MV-4-11 (cell line): Measurements from ENCODE around the gene MRTFB.

Experiments
- DNase-seq: peaks from one replicate; lab custom pipeline; 2025; lab: John Stamatoyannopoulos, UW

MRTFB gene

GRCh38 chr16:14238756-14239155, 167.6 kb downstream of the MRTFB start:
- no peak for DNase-seq

GRCh38 chr16:14239791-14240190, 168.7 kb downstream of the MRTFB start:
- DNase-seq, result no peak

GRCh38 chr16:14240219-14240843, 169.2 kb downstream of the MRTFB start:
- DNase-seq, result peak; percentile 11

- DNase-seq, result no peak
Measured at GRCh38 chr16:14240964-14241363, 169.8 kb downstream of the MRTFB start.

GRCh38 chr16:14241631-14242030, 170.5 kb downstream of the MRTFB start:
- DNase-seq, result no peak

GRCh38 chr16:14242769-14243168, 171.7 kb downstream of the MRTFB start:
- no peak for DNase-seq

- no peak for DNase-seq
Measured at GRCh38 chr16:14244196-14245010, 173.3 kb downstream of the MRTFB start.

GRCh38 chr16:14248791-14249190, 177.7 kb downstream of the MRTFB start:
- DNase-seq, result no peak

GRCh38 chr16:14249291-14250032, 178.3 kb downstream of the MRTFB start:
- DNase-seq, result peak; percentile 25

- no peak for DNase-seq
Measured at GRCh38 chr16:14251419-14251818, 180.3 kb downstream of the MRTFB start.

GRCh38 chr16:14252860-14253259, 181.7 kb downstream of the MRTFB start:
- no peak for DNase-seq

- no peak for DNase-seq
Measured at GRCh38 chr16:14263011-14263410, 191.9 kb downstream of the MRTFB start.

GRCh38 chr16:14263769-14264168, 192.7 kb downstream of the MRTFB start:
- DNase-seq, result no peak

- no peak for DNase-seq
Measured at GRCh38 chr16:14264327-14264943, 193.3 kb downstream of the MRTFB start.

- no peak for DNase-seq
Measured at GRCh38 chr16:14268073-14268472, 197.0 kb downstream of the MRTFB start.

GRCh38 chr16:14275934-14276333, 204.8 kb downstream of the MRTFB start:
- no peak for DNase-seq

- DNase-seq, result no peak
Measured at GRCh38 chr16:14278749-14279148, 207.6 kb downstream of the MRTFB start.

- DNase-seq, result no peak
Measured at GRCh38 chr16:14280541-14280940, 209.4 kb downstream of the MRTFB start.

GRCh38 chr16:14283786-14284185, 212.7 kb downstream of the MRTFB start:
- no peak for DNase-seq

- DNase-seq, result no peak
Measured at GRCh38 chr16:14284371-14284770, 213.3 kb downstream of the MRTFB start.

GRCh38 chr16:14284930-14285512, 213.9 kb downstream of the MRTFB start:
- peak; percentile 66 for DNase-seq
